Esophagus mucosa (tissue), 1 donor: ENCODE measurements around the gene ANKRD36B. TPM values are rescaled to one million over a fixed set of nuclear protein-coding genes. Genes with fewer than 3 reads are reported as not detected.
"Not testable (repeated sequence)": the region's sequence is repeated elsewhere in the genome, so short reads cannot be mapped to it uniquely, and the experiment has no call there.

Source experiments
- ATAC-seq: fragments of 200-7000 bp; cut with Tn5 transposase; one replicate; pipeline ENCODE4 v1.9.1; 2020
- total RNA-seq: library from RNA; stranded (reverse); gene quantifications from one replicate; pipeline ENCODE4 v1.2.4, GENCODE V29; 2023
- donor health status: DM: yes; HTN: yes; CAD: no.

The ANKRD36B gene
- total RNA-seq, 1 donor from 2014 or later = 5.4 TPM

GRCh38 chr2:97548536-97548935 lies 41.1 kb downstream of the ANKRD36B start:
- not testable (repeated sequence) for ATAC-seq

- ATAC-seq = no peak
Observed at GRCh38 chr2:97546711-97547110, 43.0 kb downstream of the ANKRD36B start.

GRCh38 chr2:97544911-97545310 lies 44.8 kb downstream of the ANKRD36B start:
- not testable (repeated sequence) for ATAC-seq

DNA sequence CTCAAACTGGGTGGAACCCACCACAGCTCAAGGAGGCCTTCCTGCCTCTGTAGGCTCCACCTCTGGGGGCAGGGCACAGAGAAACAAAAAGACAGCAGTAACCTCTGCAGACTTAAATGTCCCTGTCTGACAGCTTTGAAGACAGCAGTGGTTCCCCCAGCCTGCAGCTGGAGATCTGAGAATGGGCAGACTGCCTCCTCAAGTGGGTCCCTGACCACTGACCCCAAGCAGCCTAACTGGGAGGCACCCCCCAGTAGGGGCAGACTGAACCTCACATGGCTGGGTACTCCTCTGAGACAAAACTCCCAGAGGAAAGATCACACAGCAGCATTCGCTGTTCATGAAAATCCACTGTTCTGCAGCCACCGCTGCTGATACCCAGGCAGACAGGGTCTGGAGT lies 63.8 kb downstream of the ANKRD36B start:
- not testable (repeated sequence) for ATAC-seq

- not testable (repeated sequence) for ATAC-seq
Observed at GRCh38 chr2:97523816-97524215, 65.9 kb downstream of the ANKRD36B start.

DNA sequence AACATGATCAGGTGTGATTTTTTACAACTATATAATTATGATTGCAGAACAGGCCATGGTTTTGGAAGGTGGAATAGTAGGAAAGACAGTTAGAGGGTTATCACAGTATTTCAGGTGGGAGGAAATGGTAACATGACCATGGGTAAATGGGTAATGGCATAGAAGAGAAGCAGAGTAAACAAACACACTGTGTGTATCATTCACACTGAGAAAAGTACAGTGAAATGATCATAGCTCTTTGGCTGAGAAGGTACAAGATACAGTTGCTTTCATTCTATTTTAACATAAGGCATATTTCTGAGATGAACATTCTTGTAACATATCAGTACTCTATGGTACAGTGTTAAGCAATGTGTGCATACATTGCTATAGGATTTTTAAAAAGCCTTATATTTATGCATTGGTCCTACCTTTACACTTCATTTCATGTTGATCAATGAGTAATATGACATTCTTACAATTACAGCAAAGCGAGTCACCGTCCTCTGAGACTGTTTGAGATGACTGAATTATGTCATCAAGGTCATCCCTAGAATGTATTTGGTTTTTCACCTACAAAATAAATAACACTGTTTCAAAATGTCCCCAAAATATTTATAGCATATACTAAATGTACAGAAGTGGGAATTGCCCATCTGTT lies 66.6 kb downstream of the ANKRD36B start:
- ATAC-seq = not testable (repeated sequence)

- ATAC-seq = not testable (repeated sequence)
Observed at GRCh38 chr2:97495651-97496050, 94.0 kb downstream of the ANKRD36B start.

DNA sequence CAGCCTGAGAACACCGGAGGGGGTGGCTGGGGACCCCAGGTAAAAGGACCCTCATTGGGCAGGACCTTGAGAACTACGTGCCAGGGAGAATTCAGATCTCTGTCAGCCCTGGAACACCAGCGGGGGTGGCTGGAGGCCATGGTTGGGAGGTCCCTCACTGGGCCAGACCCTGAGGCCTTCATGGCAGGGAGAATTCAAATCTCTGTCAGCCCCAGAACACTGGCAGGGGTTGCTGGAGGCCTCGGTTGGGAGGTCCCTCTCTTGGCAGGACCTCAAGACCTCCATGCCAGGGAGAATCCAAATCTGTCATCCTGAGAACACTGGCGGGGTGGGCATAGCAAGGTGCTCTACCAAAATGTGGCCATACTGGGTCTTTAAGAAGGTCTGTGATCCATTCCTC lies 99.5 kb downstream of the ANKRD36B start:
- not testable (repeated sequence) for ATAC-seq

Other genes with a start within 250 kb of the ANKRD36B start
- 302 TPM for gene COX5B, start 56.2 kb upstream of the ANKRD36B start, total RNA-seq
- gene ACTR1B, start 74.2 kb upstream of the ANKRD36B start, total RNA-seq = 40.3 TPM
- gene C2orf92, start 79.8 kb upstream of the ANKRD36B start, total RNA-seq = 1.7 TPM
- 0.76 TPM for gene ZAP70, start 123.7 kb upstream of the ANKRD36B start, total RNA-seq